ENCODE results near the gene HOXA9. TPM values are rescaled to one million over a fixed set of nuclear protein-coding genes. Genes with fewer than 3 reads are reported as not detected.

Gene HOXA9
- total RNA-seq, 1 experiment from 2014 or later, result 16.7 TPM

DNA sequence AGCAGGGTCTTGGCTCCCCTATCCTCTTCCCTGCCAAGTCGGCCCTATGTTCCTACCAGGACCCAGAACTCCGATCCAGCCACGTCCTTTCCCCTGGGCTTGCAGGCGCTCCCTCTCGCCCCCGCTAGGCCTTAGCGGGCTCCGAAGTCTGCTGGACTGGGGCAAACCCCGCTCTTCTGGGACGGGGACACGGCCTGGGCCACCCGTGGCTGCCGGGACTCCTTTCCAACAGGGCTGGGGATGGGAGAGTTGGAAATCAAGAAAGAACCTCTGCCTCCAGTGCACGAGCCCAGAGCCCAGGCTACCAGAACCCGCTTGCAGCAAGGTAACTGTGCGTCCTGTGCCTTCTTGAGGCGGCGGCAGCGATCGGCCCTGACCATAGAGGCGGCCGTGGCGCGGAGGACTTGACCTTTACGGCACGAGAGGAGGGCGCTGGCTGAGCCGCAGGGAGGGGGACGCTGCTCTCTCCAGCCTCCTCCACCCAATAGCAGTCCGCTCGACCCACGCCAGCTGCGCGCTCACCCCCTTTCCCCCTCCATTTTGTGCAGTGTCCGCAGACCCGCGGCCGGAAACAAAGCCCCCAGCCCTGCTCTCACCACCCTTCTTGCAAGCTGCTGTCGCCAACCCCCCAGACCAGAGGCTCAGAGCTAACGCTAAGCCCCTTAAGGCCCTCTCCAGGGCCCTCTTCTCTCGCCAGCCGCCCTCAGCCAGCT, 26.7 kb upstream of the HOXA9 start:
- BruUV-seq (replicated peaks), result no TSS peak
- Mint-ChIP-seq H3K36me3 (ENCODE audit: insufficient read depth, unreplicated experiment) (no peaks in the 10 kb centered on the region), H3K4me3 (ENCODE audit: unreplicated experiment) (no peak overlapping the region), H3K27me3 (ENCODE audit: insufficient read depth, unreplicated experiment) (no peaks in the 10 kb centered on the region), H3K27ac (ENCODE audit: unreplicated experiment) (no peak overlapping the region), H3K4me1 (ENCODE audit: low read depth, unreplicated experiment) (no peaks in the 10 kb centered on the region), H3K9me3 (ENCODE audit: unreplicated experiment) (no peaks in the 10 kb centered on the region)
- TF ChIP-seq, protein P1, sequence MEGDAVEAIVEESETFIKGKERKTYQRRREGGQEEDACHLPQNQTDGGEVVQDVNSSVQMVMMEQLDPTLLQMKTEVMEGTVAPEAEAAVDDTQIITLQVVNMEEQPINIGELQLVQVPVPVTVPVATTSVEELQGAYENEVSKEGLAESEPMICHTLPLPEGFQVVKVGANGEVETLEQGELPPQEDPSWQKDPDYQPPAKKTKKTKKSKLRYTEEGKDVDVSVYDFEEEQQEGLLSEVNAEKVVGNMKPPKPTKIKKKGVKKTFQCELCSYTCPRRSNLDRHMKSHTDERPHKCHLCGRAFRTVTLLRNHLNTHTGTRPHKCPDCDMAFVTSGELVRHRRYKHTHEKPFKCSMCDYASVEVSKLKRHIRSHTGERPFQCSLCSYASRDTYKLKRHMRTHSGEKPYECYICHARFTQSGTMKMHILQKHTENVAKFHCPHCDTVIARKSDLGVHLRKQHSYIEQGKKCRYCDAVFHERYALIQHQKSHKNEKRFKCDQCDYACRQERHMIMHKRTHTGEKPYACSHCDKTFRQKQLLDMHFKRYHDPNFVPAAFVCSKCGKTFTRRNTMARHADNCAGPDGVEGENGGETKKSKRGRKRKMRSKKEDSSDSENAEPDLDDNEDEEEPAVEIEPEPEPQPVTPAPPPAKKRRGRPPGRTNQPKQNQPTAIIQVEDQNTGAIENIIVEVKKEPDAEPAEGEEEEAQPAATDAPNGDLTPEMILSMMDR (IDR thresholded peaks at IDR 0.05; ENCODE audit: insufficient read depth in 1 of 2, low read depth in 1 of 2, low read length in 1 of 2, severe bottlenecking in 1 of 2, unreplicated experiment in 1 of 2), result no peak
- Histone ChIP-seq H3K27me3 (replicated peaks; ENCODE audit: control insufficient read depth, insufficient read depth, low read length) (no peaks in the 10 kb centered on the region), H3K4me1 (no peaks in the 10 kb centered on the region), H3K4me3 (ENCODE audit: low read depth, low read length) (no peak overlapping the region), H3K9me3 (no peaks in the 10 kb centered on the region), H3K36me3 (ENCODE audit: control insufficient read depth, insufficient read depth, low read length) (no peaks in the 10 kb centered on the region)
- ChIA-PET CTCF (interaction anchor here (0.6 kb wide), 1 partner anchor 12 kb away, joined by 3 read pairs; no protein-coding TSS in a partner anchor), POLR2A (no interaction called here)
- DNase-seq, result peak in 1 of 2 experiments; percentile 27
- intact Hi-C loops (cut with micrococcal nuclease; ENCODE audit: unreplicated experiment), result no loop called here

DNA sequence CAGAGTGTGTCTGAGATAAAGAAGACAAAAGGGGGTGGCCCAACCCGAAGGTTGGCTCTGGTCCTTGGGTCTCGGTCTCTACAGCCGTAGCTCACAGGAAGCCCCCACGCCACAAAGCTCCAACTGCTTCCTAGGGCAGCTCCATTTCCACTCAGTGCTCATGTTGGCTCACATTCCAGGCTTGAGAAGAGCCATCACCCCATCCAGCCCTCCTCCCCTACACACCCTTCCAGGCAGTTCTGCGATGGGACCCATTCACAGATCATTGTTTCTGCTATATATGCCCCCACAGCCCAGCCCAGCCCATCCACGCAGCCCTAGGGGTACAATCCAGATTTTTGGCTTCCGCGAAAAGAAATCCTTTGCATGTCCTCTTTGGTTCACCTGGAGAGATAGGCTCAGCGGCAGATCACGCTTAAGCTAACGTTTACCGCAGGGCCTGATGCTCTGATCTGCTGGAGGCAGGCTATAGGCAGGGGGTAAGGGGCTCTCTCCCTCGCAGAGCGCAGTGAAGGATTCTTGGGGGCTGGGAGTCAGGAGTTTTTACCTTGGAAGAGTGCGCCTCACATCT, 25.9 kb upstream of the HOXA9 start:
- H3K4me1 ChIP-seq, result no peaks in the 10 kb centered on the region
- peak in 1 of 2 experiments; percentile 17 for DNase-seq
- TF ChIP-seq, protein P1 (IDR thresholded peaks at IDR 0.05; ENCODE audit: insufficient read depth in 1 of 2, low read depth in 1 of 2, low read length in 1 of 2, severe bottlenecking in 1 of 2, unreplicated experiment in 1 of 2), result no peak
- H3K4me1 Mint-ChIP-seq (ENCODE audit: low read depth, unreplicated experiment), result no peaks in the 10 kb centered on the region
- H3K27me3 ChIP-seq (replicated peaks; ENCODE audit: control insufficient read depth, insufficient read depth, low read length), result no peaks in the 10 kb centered on the region; the same call in 1 of the 2 replicates
- no peak overlapping the region for H3K4me3 Mint-ChIP-seq (ENCODE audit: unreplicated experiment)
- ChIA-PET POLR2A (no interaction called here), CTCF (no interaction called here)
- H3K36me3 ChIP-seq (ENCODE audit: control insufficient read depth, insufficient read depth, low read length), result no peaks in the 10 kb centered on the region
- intact Hi-C loops (cut with micrococcal nuclease; ENCODE audit: unreplicated experiment), result no loop called here
- BruUV-seq (replicated peaks), result no TSS peak
- no peaks in the 10 kb centered on the region for H3K36me3 Mint-ChIP-seq (ENCODE audit: insufficient read depth, unreplicated experiment)
- no peaks in the 10 kb centered on the region for H3K27me3 Mint-ChIP-seq (ENCODE audit: insufficient read depth, unreplicated experiment)
- H3K9me3 ChIP-seq, result no peaks in the 10 kb centered on the region
- H3K9me3 Mint-ChIP-seq (ENCODE audit: unreplicated experiment), result no peaks in the 10 kb centered on the region
- no peak overlapping the region for H3K27ac Mint-ChIP-seq (ENCODE audit: unreplicated experiment)
- no peak overlapping the region for H3K4me3 ChIP-seq (ENCODE audit: low read depth, low read length)

DNA sequence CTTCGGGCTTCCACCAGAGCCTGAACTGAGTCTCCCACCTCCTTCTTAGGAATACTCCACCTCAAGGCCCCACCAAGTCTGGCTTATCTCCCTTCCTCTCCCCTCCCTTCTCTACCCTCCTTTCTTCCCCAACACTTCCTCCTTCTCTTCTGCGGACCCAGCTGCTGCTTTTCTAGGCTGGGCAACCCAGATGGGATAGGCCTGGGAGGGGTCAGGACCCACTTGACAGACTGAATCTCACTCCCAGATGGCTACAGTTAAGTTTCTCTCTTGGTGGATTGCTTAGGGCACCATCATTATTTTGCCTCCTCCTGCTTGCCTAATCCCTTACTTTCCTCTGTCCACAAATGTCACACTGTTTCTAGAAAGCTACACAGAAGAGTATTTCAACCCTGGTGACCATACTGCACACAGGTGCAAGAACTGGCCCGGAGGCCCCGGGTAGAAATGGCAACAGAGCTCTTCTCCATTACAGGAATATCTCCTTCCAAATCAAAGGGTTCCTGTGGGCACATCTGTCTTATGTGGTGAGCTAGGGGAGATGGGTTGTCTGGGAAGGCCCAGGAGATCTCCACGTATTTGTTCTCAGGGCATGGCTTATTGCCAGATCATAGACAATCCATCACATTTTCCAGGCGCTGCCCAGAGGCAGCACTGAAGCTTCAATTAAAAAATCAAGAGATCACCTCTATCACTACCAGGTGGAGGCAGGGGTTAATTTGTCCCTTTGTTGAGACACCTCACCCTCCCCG, 24.8 kb upstream of the HOXA9 start:
- intact Hi-C loops (cut with micrococcal nuclease; ENCODE audit: unreplicated experiment), result no loop called here
- no TSS peak for BruUV-seq (replicated peaks)
- no peaks in the 10 kb centered on the region for H3K36me3 Mint-ChIP-seq (ENCODE audit: insufficient read depth, unreplicated experiment)
- H3K27me3 Mint-ChIP-seq (ENCODE audit: insufficient read depth, unreplicated experiment), result peaks cover 3% of the 10 kb centered on the region
- H3K4me3 Mint-ChIP-seq (ENCODE audit: unreplicated experiment), result no peak overlapping the region
- CTCF ChIA-PET, result interaction anchor here (0.5 to 0.6 kb wide), 2 partner anchors 10 to 11 kb away, joined by 3 read pairs; partner anchors contain the start of gene HOXA13
- no peak overlapping the region for H3K27ac Mint-ChIP-seq (ENCODE audit: unreplicated experiment)
- no peaks in the 10 kb centered on the region for H3K4me1 Mint-ChIP-seq (ENCODE audit: low read depth, unreplicated experiment)
- H3K4me1 ChIP-seq, result no peaks in the 10 kb centered on the region
- no peaks in the 10 kb centered on the region for H3K36me3 ChIP-seq (ENCODE audit: control insufficient read depth, insufficient read depth, low read length)
- H3K9me3 ChIP-seq, result no peaks in the 10 kb centered on the region
- POLR2A ChIA-PET, result no interaction called here
- no peaks in the 10 kb centered on the region for H3K9me3 Mint-ChIP-seq (ENCODE audit: unreplicated experiment)
- TF ChIP-seq, protein P1 (IDR thresholded peaks at IDR 0.05; ENCODE audit: insufficient read depth in 1 of 2, low read depth in 1 of 2, low read length in 1 of 2, severe bottlenecking in 1 of 2, unreplicated experiment in 1 of 2), result no peak
- H3K4me3 ChIP-seq (ENCODE audit: low read depth, low read length), result no peak overlapping the region
- no peaks in the 10 kb centered on the region; the same call in none of the 2 replicates for H3K27me3 ChIP-seq (replicated peaks; ENCODE audit: control insufficient read depth, insufficient read depth, low read length)
- DNase-seq, result no peak

Data from Caco-2 (cell line).